GM12878 (cell line): ENCODE data around the gene RBPMS2.

Experiments used
- CTCF ChIP-seq, 3 experiments: IDR thresholded peaks in 2 of 3; conservative IDR thresholded peaks in 1 of 3; 2 replicates each; pipeline ENCODE4 v1.5.1; 2011; ENCODE audit warnings: low read depth in 3 of 3, low read length in 3 of 3, mild to moderate bottlenecking in 3 of 3, control low read depth in 2 of 3, moderate library complexity in 2 of 3, inconsistent platforms in 1 of 3, mixed read lengths in 1 of 3; ENCODE audit not compliant: control insufficient read depth in 2 of 3, insufficient read depth in 1 of 3; ENCODE audit errors: extremely low read depth in 1 of 3
- CUX1 ChIP-seq: IDR thresholded peaks from 2 replicates; pipeline ENCODE4 v1.6.1; 2012; ENCODE audit warnings: improper control_type of control experiment, low read depth, low read length; ENCODE audit not compliant: insufficient replicate concordance
- FOS ChIP-seq: IDR thresholded peaks from 3 replicates; pipeline ENCODE4 v1.6.1; 2011; ENCODE audit warnings: borderline replicate concordance; ENCODE audit not compliant: insufficient read length; ENCODE audit errors: extremely low read depth
- GABPA ChIP-seq: IDR thresholded peaks from 2 replicates; pipeline ENCODE4 v1.6.1; 2014; ENCODE audit warnings: antibody characterized with exemption, low read depth, mild to moderate bottlenecking, inconsistent platforms
- HCFC1 ChIP-seq: fragments of 150-350 bp; IDR thresholded peaks from 2 replicates; pipeline ENCODE4 v1.6.1; 2014; ENCODE audit warnings: low read length
- IRF3 ChIP-seq: fragments of 450-650 bp; IDR thresholded peaks from 2 replicates; pipeline ENCODE4 v1.6.1; 2014; ENCODE audit warnings: mild to moderate bottlenecking
- NKRF ChIP-seq: fragments of 450-650 bp; conservative IDR thresholded peaks from 2 replicates; pipeline ENCODE4 v1.6.1; 2017; ENCODE audit warnings: mild to moderate bottlenecking, moderate library complexity
- RB1 ChIP-seq: fragments of 450-650 bp; formaldehyde crosslinking; IDR thresholded peaks from 2 replicates; pipeline ENCODE4 v1.6.1; 2017; ENCODE audit warnings: mild to moderate bottlenecking, borderline replicate concordance
- SIN3A ChIP-seq: IDR thresholded peaks from 2 replicates; pipeline ENCODE4 v1.6.1; 2012; ENCODE audit warnings: low read depth, low read length, improper control_type of control experiment
- SMC3 ChIP-seq: IDR thresholded peaks from 2 replicates; pipeline ENCODE4 v1.6.1; 2011; ENCODE audit warnings: low read length, improper control_type of control experiment, borderline replicate concordance
- TCF3 ChIP-seq: IDR thresholded peaks from 2 replicates; pipeline ENCODE4 v1.6.1; 2012; ENCODE audit warnings: low read depth, mild to moderate bottlenecking, low read length, borderline replicate concordance; ENCODE audit not compliant: insufficient read depth
- USF1 ChIP-seq: IDR thresholded peaks from 2 replicates; pipeline ENCODE4 v1.6.1; 2011; ENCODE audit warnings: borderline replicate concordance, low read depth, mild to moderate bottlenecking, moderate library complexity, mixed read lengths, low read length; ENCODE audit not compliant: insufficient read depth; ENCODE audit errors: extremely low read length

GRCh38 chr15:64762546-64762945, 12.8 kb downstream of the RBPMS2 start:
- TF ChIP-seq USF1 = no peak
- TF ChIP-seq GABPA = no peak
- TF ChIP-seq IRF3 = no peak
- TF ChIP-seq CTCF (IDR thresholded peaks at IDR 0.05 in 2 of 3, conservative IDR thresholded peaks at IDR 0.05 in 1 of 3; ENCODE audit: control insufficient read depth in 2 of 3, extremely low read depth in 1 of 3, insufficient read depth in 1 of 3, low read depth in 3 of 3, low read length in 3 of 3) = no peak
- no peak for TF ChIP-seq TCF3
- no peak for TF ChIP-seq SIN3A
- TF ChIP-seq RB1 = no peak
- TF ChIP-seq SMC3 = no peak
- no peak for TF ChIP-seq FOS
- TF ChIP-seq CUX1 = no peak
- TF ChIP-seq HCFC1 = no peak
- no peak for TF ChIP-seq NKRF
